Mesenchymal stem cell (in vitro differentiated cells and primary cell): ENCODE results near the gene AXIN2.
"Not testable (repeated sequence)": the region's sequence is repeated elsewhere in the genome, so short reads cannot be mapped to it uniquely, and the experiment has no call there.

ENCODE experiments used
- DNase-seq: peaks from one replicate; pipeline ENCODE4 v3.0.0-alpha.2; 2013
- H2AFZ ChIP-seq: one replicate; pipeline ENCODE4 v1.6.1; 2013; ENCODE audit warnings: low read depth, mild to moderate bottlenecking, control low read depth, inconsistent platforms, low read length, moderate library complexity
- H2AK5ac ChIP-seq: 2 replicates; pipeline ENCODE4 v1.6.1; 2013; ENCODE audit warnings: low read length, moderate library complexity, mild to moderate bottlenecking, inconsistent platforms; ENCODE audit not compliant: severe bottlenecking
- H2BK120ac ChIP-seq: one replicate; pipeline ENCODE4 v1.6.1; 2013; ENCODE audit warnings: low read depth, mild to moderate bottlenecking, inconsistent platforms, low read length, moderate library complexity
- H2BK12ac ChIP-seq, 2 experiments: one replicate each; pipeline ENCODE4 v1.6.1; 2013; ENCODE audit warnings: inconsistent platforms in 2 of 2, low read length in 2 of 2, mild to moderate bottlenecking in 2 of 2, moderate library complexity in 2 of 2, control low read depth in 1 of 2
- H2BK15ac ChIP-seq: one replicate; pipeline ENCODE4 v1.6.1; 2013; ENCODE audit warnings: mild to moderate bottlenecking, low read depth, inconsistent platforms; ENCODE audit not compliant: poor library complexity, severe bottlenecking
- H2BK5ac ChIP-seq: 2 replicates; pipeline ENCODE4 v1.6.1; 2013; ENCODE audit warnings: low read depth, mild to moderate bottlenecking, low read length, control low read depth, inconsistent platforms; ENCODE audit not compliant: poor library complexity, severe bottlenecking
- H3K14ac ChIP-seq, 2 experiments: one replicate each; pipeline ENCODE4 v1.6.1; 2013; ENCODE audit warnings: inconsistent platforms in 2 of 2, low read length in 2 of 2, control low read depth in 1 of 2, mild to moderate bottlenecking in 1 of 2, moderate library complexity in 1 of 2
- H3K18ac ChIP-seq, 2 experiments: one replicate each; pipeline ENCODE4 v1.6.1; 2013; ENCODE audit warnings: inconsistent platforms in 2 of 2, low read length in 2 of 2, control low read depth in 1 of 2, low read depth in 1 of 2, mild to moderate bottlenecking in 1 of 2
- H3K23ac ChIP-seq, 2 experiments: one replicate each; pipeline ENCODE4 v1.6.1; 2013; ENCODE audit warnings: inconsistent platforms in 2 of 2, low read length in 2 of 2, mild to moderate bottlenecking in 2 of 2, moderate library complexity in 2 of 2, control low read depth in 1 of 2
- H3K27ac ChIP-seq: 2 replicates; pipeline ENCODE4 v1.5.1; 2013; ENCODE audit warnings: mild to moderate bottlenecking, moderate library complexity, low read length, control low read depth, inconsistent platforms; ENCODE audit not compliant: poor library complexity, severe bottlenecking
- H3K27me3 ChIP-seq, 2 experiments: 2 replicates each; pipeline versions ENCODE4 v1.6.1 to v1.7.0; 2013; ENCODE audit warnings: low read length in 2 of 2, mild to moderate bottlenecking in 2 of 2, moderate library complexity in 2 of 2, control low read depth in 1 of 2, inconsistent platforms in 1 of 2; ENCODE audit not compliant: control insufficient read depth in 1 of 2, insufficient read depth in 1 of 2
- H3K36me3 ChIP-seq, 2 experiments: 2 replicates each; pipeline versions ENCODE4 v1.6.1 to v1.7.0; 2013; ENCODE audit warnings: low read length in 2 of 2, control low read depth in 1 of 2, inconsistent platforms in 1 of 2, low read depth in 1 of 2, mild to moderate bottlenecking in 1 of 2; ENCODE audit not compliant: insufficient read depth in 2 of 2, control insufficient read depth in 1 of 2
- H3K4ac ChIP-seq, 2 experiments: one replicate each; pipeline ENCODE4 v1.6.1; 2013; ENCODE audit warnings: inconsistent platforms in 2 of 2, low read length in 2 of 2, mild to moderate bottlenecking in 2 of 2, moderate library complexity in 2 of 2, control low read depth in 1 of 2, low read depth in 1 of 2
- H3K4me1 ChIP-seq: 2 replicates; pipeline ENCODE4 v1.6.1; 2013; ENCODE audit warnings: low read depth, low read length, control low read depth; ENCODE audit not compliant: control insufficient read depth, insufficient read depth
- H3K4me2 ChIP-seq: 2 replicates; pipeline ENCODE4 v1.6.1; 2013; ENCODE audit warnings: low read length, mild to moderate bottlenecking, inconsistent platforms; ENCODE audit not compliant: poor library complexity, severe bottlenecking
- H3K4me3 ChIP-seq, 2 experiments: 2 replicates each; pipeline versions ENCODE4 v1.5.1 to v1.7.0; 2013; ENCODE audit warnings: low read length in 2 of 2, mild to moderate bottlenecking in 2 of 2, control low read depth in 1 of 2, low read depth in 1 of 2; ENCODE audit not compliant: insufficient read depth in 1 of 2
- H3K79me1 ChIP-seq: replicated peaks from 2 replicates; pipeline ENCODE4 v1.6.1; 2013; ENCODE audit warnings: mild to moderate bottlenecking, control low read depth, low read length, inconsistent platforms; ENCODE audit not compliant: poor library complexity, severe bottlenecking
- H3K9ac ChIP-seq: 2 replicates; pipeline ENCODE4 v1.7.0; 2013; ENCODE audit warnings: mild to moderate bottlenecking, low read length, moderate library complexity
- H3K9me3 ChIP-seq: 2 replicates; pipeline ENCODE4 v1.7.0; 2013; ENCODE audit warnings: mild to moderate bottlenecking, low read length; ENCODE audit not compliant: control insufficient read depth
- H4K8ac ChIP-seq: one replicate; pipeline ENCODE4 v1.6.1; 2013; ENCODE audit warnings: inconsistent platforms, mild to moderate bottlenecking, low read length, moderate library complexity
- H4K91ac ChIP-seq: one replicate; pipeline ENCODE4 v1.6.1; 2013; ENCODE audit warnings: mild to moderate bottlenecking, low read length, inconsistent platforms
- WGBS: methylation state at CpG from one replicate; pipeline ENCODE4 v1.1.7; 2013; ENCODE audit warnings: mixed read lengths; 5-methylcytosine and 5-hydroxymethylcytosine counted together

AXIN2 gene

DNA sequence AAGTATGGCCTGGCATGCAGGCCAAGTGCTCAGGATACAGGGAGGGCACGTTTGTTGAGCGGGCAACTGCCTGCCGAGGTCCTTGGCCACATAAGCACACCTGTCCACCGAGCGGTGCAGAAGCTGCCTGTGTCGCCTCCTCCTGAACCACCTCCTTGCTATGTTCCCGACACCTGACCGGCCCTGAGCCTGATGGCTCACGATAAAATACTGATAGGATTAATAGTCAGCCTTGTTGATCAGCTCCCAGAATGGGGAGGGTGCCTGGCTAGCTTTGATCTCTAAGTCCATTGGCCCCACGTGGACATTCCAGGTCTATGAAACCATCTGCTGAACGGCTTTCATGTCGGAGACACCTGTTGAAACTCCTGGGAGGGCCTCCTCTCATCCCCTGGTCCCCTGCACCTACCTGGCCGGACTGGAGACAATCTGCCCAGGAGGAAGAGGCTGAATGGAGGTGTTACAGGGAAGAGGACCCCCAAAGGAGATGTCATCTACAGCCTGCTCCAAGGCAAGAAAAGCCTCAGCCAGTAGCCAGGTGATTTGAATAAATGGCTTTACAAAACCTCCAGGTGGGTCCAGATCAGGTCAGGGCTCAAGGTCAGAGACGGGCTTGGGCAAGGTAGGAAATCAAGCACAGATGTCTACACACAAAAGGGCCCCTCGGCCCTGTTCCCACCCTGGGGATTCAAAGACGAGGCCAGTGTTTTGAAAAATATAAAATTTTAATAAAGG, 33.4 kb downstream of the AXIN2 start:
- no peak overlapping the region for H3K4me3 ChIP-seq
- peaks cover 19% of the 10 kb centered on the region for H3K4me1 ChIP-seq
- no peak overlapping the region for H2BK5ac ChIP-seq
- H2BK120ac ChIP-seq, result no peak overlapping the region
- no peak overlapping the region for H2BK12ac ChIP-seq
- no peak overlapping the region for H4K91ac ChIP-seq
- no peak overlapping the region for H3K14ac ChIP-seq
- no peak overlapping the region for H2BK15ac ChIP-seq
- WGBS, result 95% methylated on average over 12 of the region's 16 CpGs
- H3K79me1 ChIP-seq, result peaks cover 4% of the 10 kb centered on the region
- peaks cover 30% of the 10 kb centered on the region in 2 experiments for H3K36me3 ChIP-seq
- DNase-seq, result no peak
- H3K23ac ChIP-seq, result no peak overlapping the region
- H3K4me2 ChIP-seq, result no peak overlapping the region
- H2AFZ ChIP-seq, result no peak overlapping the region
- no peak overlapping the region for H3K9ac ChIP-seq
- H3K4ac ChIP-seq, result no peak overlapping the region
- no peak overlapping the region for H3K27ac ChIP-seq
- H2AK5ac ChIP-seq, result no peak overlapping the region
- no peaks in the 10 kb centered on the region for H3K9me3 ChIP-seq
- H3K18ac ChIP-seq, result no peak overlapping the region
- H3K27me3 ChIP-seq, result peaks cover 0 to 4% of the 10 kb centered on the region in 2 experiments
- H4K8ac ChIP-seq, result no peak overlapping the region

DNA sequence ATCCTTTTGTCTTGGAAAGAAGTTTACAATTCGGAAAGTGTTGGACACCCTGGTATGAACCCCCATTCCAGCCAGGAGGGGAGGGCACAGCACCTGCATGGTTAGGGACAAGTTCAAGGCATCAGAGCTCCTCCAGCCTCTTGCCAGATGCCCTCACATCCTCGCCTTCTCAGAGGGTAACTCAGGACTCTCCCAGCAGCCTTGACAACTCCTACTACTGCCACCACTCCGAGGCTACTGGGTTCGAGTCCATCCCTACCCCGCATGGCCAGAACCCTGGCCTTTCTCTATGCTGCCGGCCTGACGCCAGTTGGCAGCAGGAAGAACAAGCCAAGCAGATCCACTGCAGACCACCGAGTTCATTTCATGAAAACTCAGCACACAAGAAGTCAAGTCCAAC, 34.1 kb downstream of the AXIN2 start:
- Histone ChIP-seq H3K18ac (no peak overlapping the region), H2AFZ (no peak overlapping the region), H3K36me3 (peaks cover 24 to 25% of the 10 kb centered on the region in 2 experiments), H2AK5ac (no peak overlapping the region), H3K23ac (no peak overlapping the region), H3K4me2 (no peak overlapping the region), H3K4ac (no peak overlapping the region), H3K27ac (no peak overlapping the region), H3K14ac (no peak overlapping the region), H3K4me1 (peaks cover 19% of the 10 kb centered on the region), H3K27me3 (peaks cover 0 to 4% of the 10 kb centered on the region in 2 experiments), H4K91ac (no peak overlapping the region), H3K4me3 (no peak overlapping the region), H2BK120ac (no peak overlapping the region), H3K9ac (no peak overlapping the region), H3K79me1 (peaks cover 1% of the 10 kb centered on the region), H2BK15ac (no peak overlapping the region), H4K8ac (no peak overlapping the region), H2BK12ac (no peak overlapping the region), H2BK5ac (no peak overlapping the region), H3K9me3 (no peaks in the 10 kb centered on the region)
- no peak for DNase-seq
- 93% methylated on average over 8 of the region's 8 CpGs for WGBS

- H3K27me3 ChIP-seq, H3K9me3 ChIP-seq, H3K23ac ChIP-seq, H2BK12ac ChIP-seq, H3K4me3 ChIP-seq, DNase-seq, H2AK5ac ChIP-seq, H3K79me1 ChIP-seq, H3K4ac ChIP-seq, H2BK120ac ChIP-seq, H4K8ac ChIP-seq, H3K9ac ChIP-seq, H3K18ac ChIP-seq, H2AFZ ChIP-seq, H2BK15ac ChIP-seq, H2BK5ac ChIP-seq, H3K4me2 ChIP-seq, H3K27ac ChIP-seq, H3K14ac ChIP-seq, H4K91ac ChIP-seq: not testable (repeated sequence)
- peaks cover 20 to 25% of the 10 kb centered on the region in 2 experiments for H3K36me3 ChIP-seq
- H3K4me1 ChIP-seq, result peaks cover 17% of the 10 kb centered on the region
- WGBS, result 98% methylated on average over 7 of the region's 7 CpGs
Measured at GRCh38 chr17:65526854-65527253, 34.6 kb downstream of the AXIN2 start.

DNA sequence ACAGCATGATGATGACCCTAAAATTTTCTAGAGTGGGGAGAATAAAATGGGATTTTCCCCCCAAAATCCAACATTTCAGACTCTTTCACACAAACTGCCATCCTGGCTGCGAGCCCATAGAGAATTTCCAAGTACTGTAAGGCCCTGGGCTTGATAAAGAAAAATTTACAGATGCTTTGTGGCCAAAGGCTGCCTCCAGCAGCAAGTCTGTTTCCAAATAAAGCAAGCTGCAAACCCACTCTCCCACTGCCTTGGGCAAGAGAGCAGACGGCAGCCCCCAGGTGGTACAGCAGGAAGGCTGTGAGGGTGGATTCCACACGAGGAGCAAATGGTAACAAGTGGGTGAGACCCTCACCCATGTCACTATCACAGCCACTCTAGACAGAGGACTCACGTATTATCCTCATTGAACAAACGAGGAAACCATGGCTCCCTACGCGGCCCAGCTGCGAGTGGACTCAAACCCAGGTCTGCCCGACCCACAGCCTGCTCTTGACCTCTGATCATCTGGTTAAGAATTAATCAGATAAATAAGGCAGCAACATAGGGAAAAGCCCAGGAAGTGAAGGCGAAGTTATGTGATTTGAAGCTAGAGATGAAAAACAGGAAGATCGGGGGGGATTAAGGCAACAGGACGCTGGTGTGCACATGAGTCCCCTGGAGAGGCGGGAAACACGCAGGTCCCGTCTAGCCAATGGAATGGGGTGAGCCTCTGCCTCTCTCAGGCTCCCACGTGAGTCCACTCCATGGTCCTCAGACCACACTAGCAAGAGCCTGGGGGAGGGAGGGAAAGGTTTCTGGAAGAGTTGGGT, 37.4 kb downstream of the AXIN2 start:
- Histone ChIP-seq H3K79me1 (no peaks in the 10 kb centered on the region), H3K18ac (no peak overlapping the region), H4K8ac (no peak overlapping the region), H3K4me2 (no peak overlapping the region), H3K27me3 (peaks cover 0 to 12% of the 10 kb centered on the region in 2 experiments), H2BK15ac (no peak overlapping the region), H3K9ac (no peak overlapping the region), H2BK5ac (no peak overlapping the region), H2AK5ac (no peak overlapping the region), H2BK120ac (no peak overlapping the region), H3K23ac (no peak overlapping the region), H3K4me3 (no peak overlapping the region), H4K91ac (peak overlapping the region; percentile 22), H3K27ac (no peak overlapping the region), H3K14ac (no peak overlapping the region), H3K4me1 (peaks cover 5% of the 10 kb centered on the region), H3K36me3 (peaks cover 11 to 15% of the 10 kb centered on the region in 2 experiments), H2AFZ (no peak overlapping the region), H3K4ac (no peak overlapping the region), H3K9me3 (no peaks in the 10 kb centered on the region), H2BK12ac (no peak overlapping the region)
- WGBS, result 80% methylated on average over 16 of the region's 16 CpGs
- no peak for DNase-seq
